ENCODE data around the gene GDPD3. TPM values are rescaled to one million over a fixed set of nuclear protein-coding genes. Genes with fewer than 3 reads are reported as not detected.

Gene GDPD3
- total RNA-seq, 1 donor from 2014 or later, result 5.3 TPM

DNA sequence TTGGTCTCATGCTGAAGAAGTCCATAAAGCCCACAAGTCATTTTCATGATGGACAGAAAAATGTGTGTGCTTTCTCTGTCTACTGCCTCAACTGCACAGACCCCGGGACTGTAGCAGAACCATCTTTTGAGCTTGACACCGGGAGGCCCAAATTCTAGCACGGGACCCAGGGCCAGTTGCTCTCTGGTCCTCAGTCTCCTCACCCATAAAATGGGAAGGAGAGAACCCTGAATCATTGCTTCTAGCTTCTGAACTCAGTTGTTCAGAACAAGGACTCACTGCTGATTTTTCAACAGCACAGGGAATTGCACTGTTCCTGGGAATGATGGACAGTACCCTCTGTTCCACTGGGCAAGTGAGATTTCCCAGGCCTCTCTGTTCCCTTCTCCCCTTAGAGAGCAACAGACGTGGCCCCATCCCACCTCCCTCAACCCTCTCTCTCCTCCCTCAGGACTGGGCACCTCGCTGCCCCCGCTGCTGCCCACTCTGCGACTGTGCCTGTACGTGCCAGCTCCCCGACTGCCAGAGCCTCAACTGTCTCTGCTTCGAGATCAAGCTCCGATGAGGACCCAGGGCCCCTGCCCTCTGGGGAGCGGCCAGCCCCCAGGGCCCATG, 50.0 kb downstream of the GDPD3 start:
- DNase-seq (ENCODE audit: extremely low read depth, low read depth, low spot score), result no peak

DNA sequence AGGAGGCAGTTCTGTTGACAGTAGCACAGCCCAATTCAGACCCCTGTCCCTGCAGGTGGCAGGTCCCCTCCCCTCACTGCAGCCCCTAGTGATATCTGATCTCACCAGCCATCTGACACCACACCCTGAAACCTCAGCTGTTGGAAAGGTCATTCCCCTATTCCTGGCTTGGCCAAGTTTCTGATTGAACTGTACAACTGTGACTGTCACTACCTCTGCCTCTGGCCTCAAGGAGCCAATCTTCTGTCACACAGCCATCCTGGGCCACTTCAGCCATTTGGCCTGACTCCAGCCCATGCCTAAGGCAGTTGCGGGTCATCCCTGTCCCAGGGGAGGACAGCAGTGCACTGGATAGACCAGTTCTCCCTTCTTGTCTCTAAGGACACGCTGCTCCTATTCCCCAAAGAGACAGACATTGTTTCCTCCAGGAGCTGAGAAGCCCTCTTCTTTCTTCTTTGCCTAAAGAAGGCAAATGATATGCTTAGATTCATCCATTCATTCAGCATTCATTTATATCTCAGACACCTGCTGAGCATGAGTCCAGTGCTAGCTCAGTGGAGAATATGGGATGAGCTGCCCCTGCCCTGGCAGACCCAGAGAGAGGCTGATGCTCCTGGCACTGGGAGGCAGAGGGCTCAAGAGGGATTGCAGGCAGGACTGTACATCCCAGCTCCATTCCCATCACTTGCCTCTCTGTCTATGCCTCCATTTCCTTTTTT, 52.3 kb downstream of the GDPD3 start:
- DNase-seq (ENCODE audit: extremely low read depth, low read depth, low spot score), result no peak

DNA sequence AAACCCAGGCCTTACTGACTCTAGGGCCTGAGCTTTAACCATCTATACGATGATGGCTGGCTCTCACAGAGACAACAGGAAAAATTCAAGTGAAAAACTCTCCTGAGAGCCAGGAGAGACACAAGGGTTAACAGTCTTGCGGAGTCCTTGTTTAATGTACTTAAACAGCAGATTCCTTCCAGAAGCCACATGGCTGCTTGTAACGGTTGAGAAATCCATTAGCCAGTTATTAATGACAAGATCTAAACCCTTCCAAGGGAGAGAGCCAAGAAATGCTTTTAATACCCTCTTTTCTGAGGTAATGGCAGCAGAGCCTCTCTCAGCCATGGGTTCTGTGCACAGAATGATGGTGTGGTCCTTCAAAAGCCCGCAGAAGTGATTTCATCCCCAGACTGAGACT, 53.0 kb downstream of the GDPD3 start:
- no peak for DNase-seq (ENCODE audit: extremely low read depth, low read depth, low spot score)

DNA sequence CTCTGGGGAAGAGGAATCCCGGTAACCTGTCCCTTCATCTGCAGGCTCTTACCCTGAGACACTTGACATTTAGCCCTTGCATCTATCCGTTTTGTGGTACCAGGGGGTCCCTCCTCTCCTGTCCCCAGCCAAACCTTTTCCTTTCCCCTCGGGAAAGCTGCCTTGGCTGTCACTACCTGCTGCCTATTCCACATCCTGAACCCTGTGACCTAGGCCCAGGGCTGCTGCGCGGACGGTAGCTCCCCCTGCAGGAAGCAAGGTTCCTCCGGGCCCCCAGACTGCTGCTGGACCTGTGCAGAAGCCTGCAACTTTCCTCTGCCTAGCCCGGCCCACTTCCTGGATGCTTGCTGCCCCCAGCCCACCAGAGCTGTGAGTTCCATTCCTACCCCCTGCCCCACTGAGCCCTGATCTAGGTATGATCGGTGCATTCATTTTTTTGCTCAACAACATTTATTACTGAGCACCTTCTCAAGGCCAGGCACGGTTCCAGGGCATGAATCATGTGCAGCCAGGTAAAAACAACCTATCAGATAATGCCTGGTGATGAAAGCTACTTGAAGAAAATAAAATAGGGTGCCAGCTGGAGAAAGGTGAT, 58.3 kb downstream of the GDPD3 start:
- no peak for DNase-seq (ENCODE audit: extremely low read depth, low read depth, low spot score)

Other genes with a start within 250 kb of the GDPD3 start
- 6.9 and 9.8 TPM in 2 replicates for gene SEZ6L2, start 214.0 kb downstream of the GDPD3 start, total RNA-seq
- 1.3 and 4.4 TPM in 2 replicates for gene ASPHD1, start 213.0 kb downstream of the GDPD3 start, total RNA-seq
- gene KCTD13, start 187.3 kb downstream of the GDPD3 start, total RNA-seq, result 23.7 and 36.2 TPM in 2 replicates
- 151 and 167 TPM in 2 replicates for gene TMEM219, start 151.5 kb downstream of the GDPD3 start, total RNA-seq
- gene TAOK2, start 139.7 kb downstream of the GDPD3 start, total RNA-seq, result 97.8 and 130 TPM in 2 replicates
- 7.7 and 9.6 TPM in 2 replicates for gene HIRIP3, start 117.9 kb downstream of the GDPD3 start, total RNA-seq
- gene INO80E, start 117.3 kb downstream of the GDPD3 start, total RNA-seq, result 55.1 and 77.5 TPM in 2 replicates
- 0.06 and 0.10 TPM in 2 replicates for gene DOC2A, start 102.5 kb downstream of the GDPD3 start, total RNA-seq
- not detected in 2 replicates for gene C16orf92, start 90.3 kb downstream of the GDPD3 start, total RNA-seq
- gene TLCD3B, start 82.3 kb downstream of the GDPD3 start, total RNA-seq, result 0.82 TPM in 1 of 2 replicates, not detected in the other
- gene ALDOA, start 47.8 kb downstream of the GDPD3 start, total RNA-seq, result 1,069 and 1,121 TPM in 2 replicates
- 117 and 121 TPM in 2 replicates for gene PPP4C, start 37.5 kb downstream of the GDPD3 start, total RNA-seq
- gene TBX6, start 21.6 kb downstream of the GDPD3 start, total RNA-seq, result 0.41 and 0.58 TPM in 2 replicates
- gene YPEL3, start 17.3 kb downstream of the GDPD3 start, total RNA-seq, result 26.1 and 52.7 TPM in 2 replicates
- gene MAPK3, start 9.7 kb upstream of the GDPD3 start, total RNA-seq, result 84.0 and 84.8 TPM in 2 replicates
- 1.5 and 3.0 TPM in 2 replicates for gene CORO1A, start 70.1 kb upstream of the GDPD3 start, total RNA-seq
- 223 and 376 TPM in 2 replicates for gene BOLA2B, start 80.1 kb upstream of the GDPD3 start, total RNA-seq
- gene SLX1A, start 80.3 kb upstream of the GDPD3 start, total RNA-seq, result 62.4 and 113 TPM in 2 replicates
- gene SULT1A3, start 85.7 kb upstream of the GDPD3 start, total RNA-seq, result 10.2 and 19.4 TPM in 2 replicates
- gene NPIPB13, start 134.9 kb upstream of the GDPD3 start, total RNA-seq, result 0.47 and 1.5 TPM in 2 replicates
- gene CD2BP2, start 241.8 kb upstream of the GDPD3 start, total RNA-seq, result 55.6 and 56.3 TPM in 2 replicates

Measured in glomerular endothelial cell (primary cell).